Gastroesophageal sphincter (tissue), 4 donors: ENCODE data around the gene KCNN4. TPM values are rescaled to one million over a fixed set of nuclear protein-coding genes. Genes with fewer than 3 reads are reported as not detected.

Experiments
- ATAC-seq: fragments of 150-250 bp; one replicate; pipeline ENCODE4 v1.9.1; 2016; ENCODE audit warnings: mild to moderate bottlenecking, moderate library complexity
- H3K27ac ChIP-seq, 4 donors: fragments of 200-600 bp; sonication (generic) in 3 of 4; 1 replicate in 3 of 4; 2 replicates in 1 of 4; pipeline ENCODE4 v1.5.1; 2016 to 2019
- H3K27me3 ChIP-seq: fragments of 200-600 bp; sonication (generic); one replicate; pipeline ENCODE4 v1.5.1; 2019
- H3K36me3 ChIP-seq, 2 donors: fragments of 200-600 bp; sonication (generic); one replicate each; pipeline ENCODE4 v1.5.1; 2019; ENCODE audit warnings: control low read depth in 1 of 2
- H3K4me1 ChIP-seq, 3 donors: fragments of 200-600 bp; sonication (generic); 1 replicate in 2 of 3; 2 replicates in 1 of 3; pipeline ENCODE4 v1.5.1; 2016 to 2019; ENCODE audit warnings: control low read depth in 2 of 3
- H3K4me3 ChIP-seq, 2 donors: fragments of 200-600 bp; sonication (generic); one replicate each; pipeline ENCODE4 v1.5.1; 2019; ENCODE audit warnings: mild to moderate bottlenecking in 1 of 2, moderate library complexity in 1 of 2
- H3K9me3 ChIP-seq, 3 donors: fragments of 200-600 bp; sonication (generic); one replicate each; pipeline ENCODE4 v1.5.1; 2017 to 2019; ENCODE audit warnings: control low read depth in 2 of 3
- EP300 ChIP-seq: sonication (generic); formaldehyde crosslinking; IDR thresholded peaks from one replicate; pipeline ENCODE4 v1.6.1; 2017; ENCODE audit warnings: antibody characterized with exemption, mild to moderate bottlenecking
- POLR2A ChIP-seq, 2 donors: fragments of 450-650 bp; IDR thresholded peaks; one replicate each; pipeline ENCODE4 v1.6.1; 2017; ENCODE audit warnings: antibody characterized with exemption in 2 of 2, mild to moderate bottlenecking in 2 of 2, moderate library complexity in 1 of 2
- POLR2AphosphoS5 ChIP-seq: sonication (generic); formaldehyde crosslinking; IDR thresholded peaks from one replicate; pipeline ENCODE4 v1.6.1; 2017; ENCODE audit warnings: antibody characterized with exemption
- WGBS, 2 donors: methylation state at CpG; one replicate each; pipeline ENCODE4 v1.1.5; 2018; ENCODE audit warnings: low coverage in 1 of 2; 5-methylcytosine and 5-hydroxymethylcytosine counted together
- total RNA-seq, 4 donors: library from RNA; depleted of rRNA; stranded (reverse); fragments of >200 nt; gene quantifications; one replicate each; pipeline ENCODE4 v1.1.0, GENCODE V29; 2016
- TF ChIP-seq, protein P1 (sequence below), 4 experiments: fragments of 200-600 bp in 2 of 4; fragments of 450-650 bp in 2 of 4; sonication (generic) in 1 of 4; IDR thresholded peaks; one replicate each; pipeline ENCODE4 v1.5.1; 2017 to 2019; ENCODE audit warnings: antibody characterized with exemption in 4 of 4, mild to moderate bottlenecking in 2 of 4, moderate library complexity in 2 of 4

KCNN4 gene
- total RNA-seq, 4 donors from 2014 or later: 1.8 to 7.1 (median 3.4) TPM

- Histone ChIP-seq H3K4me3 (no peak overlapping the region), H3K4me1 (peaks cover 0 to 6% (median 4%) of the 10 kb centered on the region in 3 donors)
Observed at GRCh38 chr19:43768273-43769050, 12.3 kb downstream of the KCNN4 start.

DNA sequence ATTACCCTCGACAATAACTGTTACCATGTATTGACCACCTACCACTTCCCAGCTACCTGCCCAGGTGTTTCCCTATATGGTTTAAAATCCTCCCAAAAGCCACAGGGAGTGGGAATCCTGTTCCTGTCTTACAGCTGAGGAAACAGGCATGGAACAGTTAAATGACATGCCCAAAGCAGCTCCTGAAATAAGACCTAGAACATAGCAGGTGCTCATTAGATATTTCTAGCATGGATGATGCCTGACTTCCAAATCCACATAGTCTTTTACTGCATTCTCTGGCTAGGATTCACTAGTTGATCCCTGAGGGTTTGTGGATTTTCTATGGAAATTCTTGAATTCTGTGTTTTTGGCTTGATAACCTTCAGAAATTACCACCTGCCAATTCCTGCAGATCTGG is 13.0 kb downstream of the KCNN4 start:
- Histone ChIP-seq H3K4me1 (peaks cover 0 to 6% (median 4%) of the 10 kb centered on the region in 3 donors), H3K27ac (no peak overlapping the region), H3K9me3 (no peaks in the 10 kb centered on the region), H3K4me3 (no peak overlapping the region), H3K27me3 (peaks cover 10% of the 10 kb centered on the region), H3K36me3 (no peaks in the 10 kb centered on the region)
- no peak for ATAC-seq
- TF ChIP-seq POLR2AphosphoS5 (no peak), EP300 (no peak), POLR2A (IDR thresholded peaks at IDR 0.05) (no peak)
- TF ChIP-seq, protein P1, sequence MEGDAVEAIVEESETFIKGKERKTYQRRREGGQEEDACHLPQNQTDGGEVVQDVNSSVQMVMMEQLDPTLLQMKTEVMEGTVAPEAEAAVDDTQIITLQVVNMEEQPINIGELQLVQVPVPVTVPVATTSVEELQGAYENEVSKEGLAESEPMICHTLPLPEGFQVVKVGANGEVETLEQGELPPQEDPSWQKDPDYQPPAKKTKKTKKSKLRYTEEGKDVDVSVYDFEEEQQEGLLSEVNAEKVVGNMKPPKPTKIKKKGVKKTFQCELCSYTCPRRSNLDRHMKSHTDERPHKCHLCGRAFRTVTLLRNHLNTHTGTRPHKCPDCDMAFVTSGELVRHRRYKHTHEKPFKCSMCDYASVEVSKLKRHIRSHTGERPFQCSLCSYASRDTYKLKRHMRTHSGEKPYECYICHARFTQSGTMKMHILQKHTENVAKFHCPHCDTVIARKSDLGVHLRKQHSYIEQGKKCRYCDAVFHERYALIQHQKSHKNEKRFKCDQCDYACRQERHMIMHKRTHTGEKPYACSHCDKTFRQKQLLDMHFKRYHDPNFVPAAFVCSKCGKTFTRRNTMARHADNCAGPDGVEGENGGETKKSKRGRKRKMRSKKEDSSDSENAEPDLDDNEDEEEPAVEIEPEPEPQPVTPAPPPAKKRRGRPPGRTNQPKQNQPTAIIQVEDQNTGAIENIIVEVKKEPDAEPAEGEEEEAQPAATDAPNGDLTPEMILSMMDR (IDR thresholded peaks at IDR 0.05): no peak
- 33 to 71% methylated on average over 1 of the region's 1 CpG for WGBS, 2 donors

More at GRCh38 chr19:43768273-43769050, 12.3 kb downstream of the KCNN4 start:
- peaks cover 11% of the 10 kb centered on the region for H3K27me3 ChIP-seq
- H3K27ac ChIP-seq: no peak overlapping the region
- H3K9me3 ChIP-seq: no peaks in the 10 kb centered on the region
- H3K36me3 ChIP-seq: no peaks in the 10 kb centered on the region
- TF ChIP-seq, protein P1 (IDR thresholded peaks at IDR 0.05): no peak
- no peak for TF ChIP-seq POLR2A (IDR thresholded peaks at IDR 0.05)
- TF ChIP-seq EP300: no peak
- no peak for TF ChIP-seq POLR2AphosphoS5
- no peak for ATAC-seq
- WGBS, 2 donors: 66 to 73% methylated on average over 7 to 10 of the region's 15 CpGs

GRCh38 chr19:43767316-43767715 is 13.5 kb downstream of the KCNN4 start:
- Histone ChIP-seq H3K27ac (no peak overlapping the region), H3K27me3 (peaks cover 10% of the 10 kb centered on the region), H3K9me3 (no peaks in the 10 kb centered on the region), H3K4me1 (peaks cover 0 to 6% (median 4%) of the 10 kb centered on the region in 3 donors), H3K36me3 (no peaks in the 10 kb centered on the region), H3K4me3 (no peak overlapping the region)
- TF ChIP-seq POLR2A (IDR thresholded peaks at IDR 0.05): no peak
- TF ChIP-seq POLR2AphosphoS5: no peak
- TF ChIP-seq, protein P1 (IDR thresholded peaks at IDR 0.05): no peak
- TF ChIP-seq EP300: no peak
- ATAC-seq: no peak
- 79 to 88% methylated on average over 2 to 3 of the region's 7 CpGs for WGBS, 2 donors

- Histone ChIP-seq H3K27me3 (peaks cover 10% of the 10 kb centered on the region), H3K4me3 (no peak overlapping the region), H3K27ac (no peak overlapping the region), H3K4me1 (peaks cover 0 to 6% (median 4%) of the 10 kb centered on the region in 3 donors), H3K9me3 (no peaks in the 10 kb centered on the region), H3K36me3 (no peaks in the 10 kb centered on the region)
- no peak for TF ChIP-seq POLR2AphosphoS5
- TF ChIP-seq EP300: no peak
- TF ChIP-seq POLR2A (IDR thresholded peaks at IDR 0.05): no peak
- TF ChIP-seq, protein P1 (IDR thresholded peaks at IDR 0.05): no peak
- WGBS, 2 donors: 60% methylated on average over 1 of the region's 4 CpGs; no CpG with 5 or more reads in 1 of the 2 donors
- ATAC-seq: no peak
Observed at GRCh38 chr19:43766755-43767043, 14.1 kb downstream of the KCNN4 start.
